ENCODE measurements around the gene AKIRIN1.
"Not testable (repeated sequence)": the region's sequence is repeated elsewhere in the genome, so short reads cannot be mapped to it uniquely, and the experiment has no call there.

Gene AKIRIN1

GRCh38 chr1:38994196-38994595 is 3.1 kb downstream of the AKIRIN1 start:
- no peak for DNase-seq (ENCODE audit: low spot score)

- no peak for DNase-seq (ENCODE audit: low spot score)
These were observed 6.2 kb downstream of the AKIRIN1 start for GRCh38 chr1:38997034-38997900.

GRCh38 chr1:38997901-38998190 is 6.8 kb downstream of the AKIRIN1 start:
- DNase-seq (ENCODE audit: low spot score) = peak; percentile 7

- no peak for DNase-seq (ENCODE audit: low spot score)
These were observed 10.7 kb downstream of the AKIRIN1 start for GRCh38 chr1:39001516-39002421.

- no peak for DNase-seq (ENCODE audit: low spot score)
These were observed 12.2 kb downstream of the AKIRIN1 start for GRCh38 chr1:39003281-39003680.

- no peak for DNase-seq (ENCODE audit: low spot score)
These were observed 12.7 kb downstream of the AKIRIN1 start for GRCh38 chr1:39003794-39004193.

- no peak for DNase-seq (ENCODE audit: low spot score)
These were observed 15.2 kb downstream of the AKIRIN1 start for GRCh38 chr1:39006287-39006686.

- no peak for DNase-seq (ENCODE audit: low spot score)
These were observed 15.9 kb downstream of the AKIRIN1 start for GRCh38 chr1:39006726-39007645.

GRCh38 chr1:39014956-39015355 is 23.9 kb downstream of the AKIRIN1 start:
- DNase-seq (ENCODE audit: low spot score) = not testable (repeated sequence)

- no peak for DNase-seq (ENCODE audit: low spot score)
These were observed 25.6 kb downstream of the AKIRIN1 start for GRCh38 chr1:39016604-39017171.

GRCh38 chr1:39017266-39017665 is 26.2 kb downstream of the AKIRIN1 start:
- no peak for DNase-seq (ENCODE audit: low spot score)

GRCh38 chr1:39020494-39020893 is 29.4 kb downstream of the AKIRIN1 start:
- not testable (repeated sequence) for DNase-seq (ENCODE audit: low spot score)

- DNase-seq (ENCODE audit: low spot score) = no peak
These were observed 30.4 kb downstream of the AKIRIN1 start for GRCh38 chr1:39021426-39021825.

GRCh38 chr1:39023140-39023539 is 32.1 kb downstream of the AKIRIN1 start:
- DNase-seq (ENCODE audit: low spot score) = no peak

GRCh38 chr1:39026051-39026865 is 35.2 kb downstream of the AKIRIN1 start, which contains the start of gene NDUFS5:
NDUFS5 (plus strand) TSS chr1:39026350; CDS start chr1:39028725, 2,375 bp downstream.
- peak; percentile 96 for DNase-seq (ENCODE audit: low spot score)

- DNase-seq (ENCODE audit: low spot score) = no peak
These were observed 35.9 kb downstream of the AKIRIN1 start for GRCh38 chr1:39026866-39027507.

- no peak for DNase-seq (ENCODE audit: low spot score)
These were observed 43.1 kb downstream of the AKIRIN1 start for GRCh38 chr1:39034114-39034654.

GRCh38 chr1:39036678-39037077 is 45.6 kb downstream of the AKIRIN1 start:
- no peak for DNase-seq (ENCODE audit: low spot score)

- no peak for DNase-seq (ENCODE audit: low spot score)
These were observed 52.4 kb downstream of the AKIRIN1 start for GRCh38 chr1:39043513-39043912.

GRCh38 chr1:39044762-39045161 is 53.7 kb downstream of the AKIRIN1 start:
- DNase-seq (ENCODE audit: low spot score) = no peak

All from Ammon's horn (tissue), 1 donor.